ENCODE data around the gene PJVK.
"Not testable (repeated sequence)": the region's sequence is repeated elsewhere in the genome, so short reads cannot be mapped to it uniquely, and the experiment has no call there.

The PJVK gene
- long read RNA-seq, donor 1, partial matches to known transcripts: 0 of 1 reads
- long read RNA-seq, donor 1, other reads (novel, unspliced or antisense): 0 of 1 reads
- long read RNA-seq, donor 2, partial matches to known transcripts: 0 of 1 reads
- long read RNA-seq, donor 2, other reads (novel, unspliced or antisense): 0 of 1 reads
- long read RNA-seq, donor 3: 0 reads
- long read RNA-seq, donor 4, partial matches to known transcripts: 0 of 3 reads
- long read RNA-seq, donor 4, other reads (novel, unspliced or antisense): 0 of 3 reads
- long read RNA-seq, donor 5: 0 reads
- long read RNA-seq, donor 6, partial matches to known transcripts: 0 of 2 reads
- long read RNA-seq, donor 6, other reads (novel, unspliced or antisense): 0 of 2 reads
- long read RNA-seq, donor 7: 0 reads
- long read RNA-seq, donor 8, partial matches to known transcripts: 0 of 2 reads
- long read RNA-seq, donor 8, other reads (novel, unspliced or antisense): 0 of 2 reads

- peak; percentile 99 for DNase-seq
Measured at GRCh38 chr2:178450774-178451525, at the start of gene PJVK, which contains the start of gene PRKRA. TSS of gene PJVK (plus strand) at chr2:178451378. CDS start at chr2:178453410, 2,032 bp downstream. TSS of gene PRKRA (minus strand) at chr2:178451175. CDS start at chr2:178451030, 145 bp downstream.

DNA sequence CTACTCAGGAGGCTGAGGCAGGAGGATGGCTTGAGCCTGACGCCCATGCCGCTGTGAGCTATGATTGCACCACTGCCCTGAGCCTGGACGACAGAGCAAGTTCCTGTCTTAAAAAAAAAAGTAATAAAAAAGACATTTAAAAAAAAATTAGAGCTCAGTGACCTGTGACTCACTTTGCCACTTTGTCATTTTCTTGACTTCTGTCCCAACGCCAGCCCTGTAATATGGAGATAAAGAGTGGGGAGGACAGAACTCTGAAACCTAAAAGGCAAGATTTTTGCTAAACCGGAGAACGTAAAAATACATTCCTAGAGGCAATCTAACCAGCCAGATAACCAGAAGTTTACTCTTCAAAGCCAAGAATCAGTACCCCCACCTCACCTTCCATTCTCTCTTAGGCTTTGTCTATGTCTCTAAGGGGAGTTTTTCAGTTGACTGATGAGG is 49.2 kb upstream of the PJVK start:
- DNase-seq: no peak

GRCh38 chr2:178403671-178404306 is 47.4 kb upstream of the PJVK start:
- DNase-seq: no peak

GRCh38 chr2:178404368-178404767 is 46.8 kb upstream of the PJVK start:
- DNase-seq: no peak

DNA sequence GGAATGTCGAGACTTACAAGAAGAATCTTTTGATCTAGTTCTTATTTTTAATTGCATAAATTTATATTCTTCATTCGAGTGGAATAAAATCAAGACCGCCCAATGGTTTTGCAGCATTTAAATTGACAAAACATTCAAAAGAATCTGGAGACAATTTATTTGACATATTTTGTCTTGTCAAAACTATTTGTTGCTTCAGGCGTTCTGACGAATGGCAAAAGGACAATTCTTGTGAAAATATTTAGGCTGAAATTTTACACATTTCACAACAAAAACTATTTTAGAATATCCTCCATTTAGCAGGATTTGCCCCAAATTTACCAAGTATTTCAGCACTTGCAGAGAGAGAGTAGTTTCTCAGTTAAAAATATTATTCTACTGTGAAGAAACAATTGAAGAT is 41.9 kb upstream of the PJVK start:
- DNase-seq: no peak

DNA sequence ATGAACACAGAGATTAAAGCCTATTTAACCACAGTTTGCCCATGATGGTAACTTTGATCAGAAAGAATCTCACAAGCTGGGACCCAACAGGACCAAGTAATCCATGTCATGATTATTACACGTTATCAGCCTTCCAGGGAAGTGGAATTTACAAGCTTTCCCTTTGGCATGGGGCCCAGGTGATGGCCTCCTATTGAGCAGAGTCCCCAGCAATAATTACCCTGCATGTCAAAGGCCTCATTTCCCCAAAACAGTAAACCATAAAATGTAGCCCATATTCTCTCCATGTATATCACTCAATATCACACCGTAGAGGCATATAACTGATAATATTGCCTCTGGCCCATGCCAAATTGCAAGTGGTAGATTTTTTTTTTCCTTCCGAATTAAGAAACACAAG is 39.1 kb upstream of the PJVK start:
- DNase-seq: no peak

DNA sequence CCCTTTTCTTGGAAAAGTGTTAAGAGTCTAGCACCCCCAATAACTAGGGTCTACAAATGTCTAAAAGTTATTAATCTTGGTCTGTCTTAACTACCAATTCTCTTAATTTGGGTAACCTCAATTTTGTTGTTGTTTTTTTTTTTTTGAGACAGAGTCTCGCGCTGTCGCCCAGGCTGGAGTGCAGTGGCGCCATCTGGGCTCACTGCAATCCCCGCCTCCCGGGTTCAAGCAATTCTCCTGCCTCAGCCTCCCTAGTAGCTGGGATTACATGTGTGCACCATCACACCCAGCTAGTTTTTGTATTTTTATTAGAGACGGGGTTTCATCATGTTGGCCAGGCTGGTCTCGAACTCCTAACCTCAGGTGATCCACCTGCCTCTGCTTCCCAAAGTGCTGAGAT is 38.7 kb upstream of the PJVK start:
- DNase-seq: not testable (repeated sequence)

DNA sequence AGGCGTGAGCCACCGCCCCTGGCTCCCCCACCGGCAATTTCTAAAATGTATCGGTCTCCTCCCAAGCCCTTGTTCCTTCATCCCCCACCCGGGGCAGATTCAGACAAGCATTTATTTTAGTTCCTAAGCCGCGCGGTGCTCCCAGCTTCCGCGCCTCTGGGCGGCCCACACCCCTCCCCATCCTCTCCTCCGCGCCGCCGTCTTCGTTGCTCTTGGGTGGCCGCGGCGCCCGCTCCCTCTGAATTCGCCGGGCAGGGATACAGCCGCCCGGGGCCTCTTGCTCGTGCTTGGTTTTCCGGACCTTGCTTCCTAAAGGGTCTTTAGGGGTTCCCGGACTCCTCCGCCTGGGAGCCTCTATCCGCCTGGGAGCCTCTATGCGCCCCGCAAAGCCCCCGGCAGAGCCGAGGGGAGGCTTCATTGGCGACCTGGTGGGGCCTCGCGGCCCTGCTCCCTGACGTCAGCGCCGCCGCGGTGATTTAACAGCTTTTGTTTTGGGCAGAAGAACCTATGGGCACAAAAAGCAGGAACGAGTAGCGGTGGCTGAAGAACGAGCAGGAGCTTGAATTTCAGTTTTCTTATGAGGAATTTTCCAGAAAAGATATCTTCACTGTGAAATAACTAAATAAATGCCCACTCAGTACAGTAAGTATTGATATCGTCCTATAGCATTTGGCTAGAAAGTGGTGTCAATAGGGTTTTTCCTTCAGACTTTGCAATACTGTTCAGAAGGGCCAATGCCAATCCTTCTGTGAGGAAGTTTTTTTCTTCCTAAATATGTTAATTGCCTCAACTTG is 37.5 kb upstream of the PJVK start:
- peak; percentile 93 for DNase-seq

DNA sequence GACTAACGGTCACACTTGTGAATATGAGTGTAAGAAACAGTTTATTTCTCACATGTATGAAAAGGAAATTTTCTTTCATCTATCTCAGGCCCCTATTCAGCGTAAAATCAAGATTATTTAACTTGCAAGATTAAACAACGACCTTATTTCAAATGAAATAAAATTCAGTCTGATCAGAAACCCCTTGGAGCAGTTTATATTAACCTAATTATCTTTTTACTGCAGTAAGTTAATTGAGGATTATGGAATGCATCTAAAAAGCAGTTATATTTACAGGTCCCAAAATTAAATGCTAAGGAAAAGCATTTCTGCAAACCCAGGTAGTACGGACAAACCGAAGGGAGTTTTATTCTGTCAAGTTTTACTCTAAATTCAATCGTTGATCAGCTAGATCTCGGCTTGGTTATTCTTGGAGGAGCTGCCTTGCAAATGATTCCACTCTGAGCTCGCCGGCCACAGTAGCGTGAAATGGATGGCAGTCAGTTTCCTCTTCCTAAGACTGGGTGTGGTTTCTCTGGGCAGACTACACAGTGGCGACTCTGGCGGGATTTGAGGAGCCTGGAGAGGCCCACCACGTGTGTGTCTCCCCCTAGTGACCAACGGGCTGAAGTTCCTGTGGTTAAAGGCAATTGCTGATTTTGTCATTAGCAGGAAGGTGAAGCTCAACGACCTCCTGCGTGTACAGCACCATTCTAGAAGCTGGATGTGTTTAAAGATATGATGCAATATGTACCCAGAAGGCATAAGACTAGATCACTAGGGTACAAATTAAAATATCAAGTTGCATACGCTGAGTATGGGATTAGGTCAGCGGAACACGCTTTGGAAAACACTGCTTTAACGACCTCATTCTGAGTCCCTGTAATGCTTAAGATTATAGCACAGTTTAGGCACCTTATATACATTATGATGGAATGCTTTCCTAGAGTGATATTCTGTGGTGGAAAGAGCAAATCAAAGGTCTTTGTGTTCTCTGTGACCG is 36.6 kb upstream of the PJVK start:
- DNase-seq: peak; percentile 72

GRCh38 chr2:178415979-178416378 is 35.2 kb upstream of the PJVK start:
- DNase-seq: no peak

DNA sequence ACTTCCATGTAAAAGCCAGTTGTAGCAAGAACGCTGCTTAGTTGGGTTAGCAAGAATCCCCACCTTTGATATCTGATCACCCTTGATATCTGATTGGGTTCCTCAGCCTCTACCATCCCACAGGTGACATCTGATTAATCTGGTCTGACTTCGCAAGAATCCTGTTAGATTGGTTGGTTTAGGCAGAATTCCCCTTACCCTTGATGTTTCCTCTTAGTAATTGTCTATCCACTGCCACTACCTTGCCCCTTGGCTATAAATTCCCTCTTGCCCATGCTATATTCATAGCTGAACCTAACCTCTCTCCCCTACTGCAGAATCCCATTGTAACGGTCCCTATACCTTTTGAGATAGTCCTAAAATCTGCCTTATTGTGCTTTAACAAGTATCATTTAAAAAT is 33.3 kb upstream of the PJVK start:
- no peak for DNase-seq

GRCh38 chr2:178418426-178418825 is 32.8 kb upstream of the PJVK start:
- no peak for DNase-seq

DNA sequence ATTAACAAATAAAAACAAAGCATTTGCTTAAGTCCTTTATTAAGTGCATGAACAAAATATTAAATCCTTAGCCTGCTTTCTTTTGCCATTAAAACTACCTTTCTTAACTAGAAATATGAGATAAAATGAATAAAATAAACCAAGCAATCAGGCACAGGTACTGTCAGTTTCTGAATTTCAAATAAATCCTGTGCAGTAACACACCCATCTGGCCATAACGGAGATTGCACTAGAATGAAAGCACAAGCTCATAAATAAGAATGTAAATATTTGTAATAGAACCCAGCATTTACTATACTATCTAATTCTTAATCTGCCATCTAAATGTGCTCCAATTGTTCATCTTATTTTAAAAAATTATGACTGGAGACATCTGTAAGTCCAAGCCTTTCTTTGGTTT is 32.1 kb upstream of the PJVK start:
- no peak for DNase-seq

DNA sequence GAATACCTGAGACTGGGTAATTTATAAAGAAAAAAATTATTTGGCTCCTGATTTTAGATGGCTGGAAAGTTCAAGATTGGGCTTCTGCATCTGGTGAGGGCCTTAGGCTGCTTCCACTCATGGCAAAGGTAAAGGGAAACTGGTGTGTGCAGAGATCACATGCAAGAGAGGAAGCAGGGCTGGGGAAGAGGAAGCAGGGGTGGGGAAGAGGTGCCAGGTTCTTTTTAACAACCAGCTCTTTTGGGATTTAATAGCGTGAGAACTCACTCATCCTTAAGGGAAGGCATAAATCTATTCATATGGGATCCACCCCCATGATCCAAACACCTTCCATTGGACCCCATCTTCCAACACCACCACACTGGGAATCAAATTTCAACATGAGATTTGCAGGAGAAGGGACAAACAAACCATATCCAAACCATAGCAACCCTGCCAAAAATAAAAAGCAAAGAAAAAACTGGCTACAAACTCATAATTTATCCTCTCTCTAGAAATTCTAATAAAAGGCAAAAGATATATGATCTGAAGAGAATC is 30.6 kb upstream of the PJVK start:
- DNase-seq: no peak

- no peak for DNase-seq
Measured at GRCh38 chr2:178422097-178422496, 29.1 kb upstream of the PJVK start.

DNA sequence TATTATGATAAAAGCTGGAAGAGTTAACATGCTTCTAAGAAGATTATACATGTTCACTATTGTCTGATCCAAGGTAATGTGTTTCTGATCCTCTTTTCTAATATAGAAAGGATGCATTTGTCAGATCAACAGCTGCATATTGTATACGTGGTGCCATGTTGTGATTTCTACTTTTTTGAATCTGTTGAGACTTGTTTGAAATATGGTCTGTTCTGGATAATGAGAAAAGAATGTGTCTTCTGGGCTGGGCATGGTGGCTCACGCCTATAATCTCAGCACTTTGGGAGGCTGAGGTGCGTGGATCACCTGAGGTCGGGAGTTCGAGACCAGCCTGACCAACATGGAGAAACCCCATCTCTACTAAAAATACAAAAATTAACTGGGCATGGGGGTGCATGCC is 27.4 kb upstream of the PJVK start:
- not testable (repeated sequence) for DNase-seq

DNA sequence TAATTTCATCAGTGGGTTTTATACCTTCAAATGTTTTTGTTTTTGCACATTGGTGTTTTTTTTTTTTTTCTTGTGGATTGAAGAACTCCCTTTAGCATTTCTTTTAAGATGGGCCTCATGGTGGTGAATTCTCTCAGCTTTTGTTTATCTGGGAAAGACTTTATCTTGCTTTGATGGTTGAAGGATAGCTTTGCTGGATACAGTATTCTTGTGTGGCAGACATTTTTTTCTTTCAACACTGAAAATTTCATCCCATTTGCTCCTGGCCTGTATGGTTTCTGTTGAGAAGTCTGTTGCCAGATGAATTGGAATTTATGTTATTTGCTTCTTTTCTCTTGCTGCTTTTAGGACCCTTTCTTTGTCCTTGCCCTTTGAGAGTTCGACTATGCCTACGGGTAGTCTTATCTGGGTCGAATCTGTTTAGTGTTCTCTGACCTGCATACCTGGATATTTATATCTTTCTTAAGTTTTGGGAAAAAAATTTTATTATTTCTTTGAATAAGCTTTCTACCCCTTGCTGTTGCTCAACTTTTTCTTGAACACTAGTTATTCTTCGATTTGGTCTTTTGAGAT is 25.8 kb upstream of the PJVK start:
- no peak for DNase-seq

DNA sequence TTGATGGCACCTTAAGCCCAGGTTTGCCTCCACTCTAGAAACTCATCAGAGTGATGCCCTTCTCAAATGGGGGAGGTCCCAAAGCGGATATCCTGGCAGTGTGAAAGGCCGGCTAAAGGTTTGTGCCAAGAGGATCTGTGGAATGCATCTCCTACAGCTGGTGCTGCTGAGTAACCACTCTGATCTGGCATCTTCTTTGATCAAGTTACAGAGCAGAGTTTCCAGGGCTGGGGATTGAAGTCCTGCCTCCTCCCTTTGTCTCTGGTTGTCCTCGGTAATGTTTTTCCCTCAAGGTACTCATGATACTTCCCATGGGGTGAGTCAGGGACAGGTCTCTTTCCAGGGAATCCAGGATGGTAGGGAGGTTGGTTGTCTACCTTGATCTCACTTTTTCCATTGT is 24.8 kb upstream of the PJVK start:
- DNase-seq: no peak

DNA sequence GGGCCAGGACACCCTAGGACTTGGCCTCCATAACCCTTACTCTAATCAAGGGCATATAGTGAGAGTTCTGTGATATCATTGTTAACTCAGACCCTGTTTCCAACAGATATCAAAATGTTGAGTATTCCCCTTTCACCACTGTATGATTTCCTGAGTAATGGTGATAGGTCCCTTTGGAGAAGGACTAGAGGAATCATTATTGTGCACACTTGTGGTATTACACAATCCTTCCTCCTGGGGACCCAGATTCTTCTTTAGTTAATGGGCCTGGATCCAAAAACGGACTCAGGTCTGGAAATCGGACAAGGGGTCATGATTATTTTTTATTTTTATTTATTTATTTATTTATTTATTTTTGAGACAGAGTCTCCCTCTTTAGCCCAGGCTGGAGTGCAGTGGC is 23.7 kb upstream of the PJVK start:
- no peak for DNase-seq

GRCh38 chr2:178428396-178428806 is 22.8 kb upstream of the PJVK start:
- DNase-seq: no peak
